Neutrophil (primary cell): ENCODE results near the gene GPR143.

Source experiments
- H3K27ac ChIP-seq: fragments of 200-600 bp; sonication (generic); 2 replicates; pipeline ENCODE4 v1.5.1; 2016; ENCODE audit warnings: mild to moderate bottlenecking, moderate library complexity
- H3K27me3 ChIP-seq: fragments of 200-600 bp; sonication (generic); 2 replicates; pipeline ENCODE4 v1.6.0; 2016; ENCODE audit warnings: mild to moderate bottlenecking
- H3K36me3 ChIP-seq: fragments of 200-600 bp; sonication (generic); 2 replicates; pipeline ENCODE4 v1.5.1; 2017
- H3K4me1 ChIP-seq, 2 experiments: fragments of 200-600 bp in 1 of 2; sonication (generic) in 1 of 2; 1 replicate in 1 of 2; 2 replicates in 1 of 2; pipeline versions ENCODE4 v1.5.1 to v1.6.1; 2013 to 2016; ENCODE audit warnings: low read depth in 1 of 2, low read length in 1 of 2, mild to moderate bottlenecking in 1 of 2, moderate library complexity in 1 of 2; ENCODE audit not compliant: control insufficient read depth in 1 of 2, insufficient read depth in 1 of 2
- H3K4me3 ChIP-seq, 2 experiments: fragments of 200-600 bp in 1 of 2; sonication (generic) in 1 of 2; 1 replicate in 1 of 2; 2 replicates in 1 of 2; pipeline ENCODE4 v1.5.1; 2013 to 2016; ENCODE audit warnings: low read depth in 1 of 2, low read length in 1 of 2, mild to moderate bottlenecking in 1 of 2, moderate library complexity in 1 of 2
- H3K9me3 ChIP-seq: fragments of 200-600 bp; sonication (generic); 2 replicates; pipeline ENCODE4 v1.5.1; 2016
- TF ChIP-seq, protein P1 (sequence below): fragments of 200-600 bp; sonication (generic); IDR thresholded peaks from 2 replicates; pipeline ENCODE4 v1.5.1; 2016; ENCODE audit warnings: antibody characterized with exemption

The GPR143 gene

DNA sequence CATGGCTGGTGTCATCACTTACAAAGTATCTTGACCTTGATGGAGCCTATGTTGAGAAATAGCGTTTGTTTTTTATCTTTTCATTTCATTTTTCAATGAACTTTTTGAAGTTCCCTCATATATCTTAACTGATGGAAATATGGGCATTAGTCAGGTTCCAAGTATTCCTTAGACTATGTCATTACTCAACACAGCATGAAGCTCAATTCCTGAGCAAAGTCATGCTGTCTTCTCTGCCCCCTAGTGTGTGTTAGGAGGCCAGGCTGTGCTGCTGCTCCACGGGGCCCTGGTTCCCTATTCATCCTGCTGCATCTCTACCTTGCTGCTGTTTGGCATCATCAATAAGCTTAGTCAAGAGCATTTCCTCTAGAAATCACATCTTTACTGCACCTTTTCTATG is 40.9 kb downstream of the GPR143 start:
- no peak overlapping the region for H3K27ac ChIP-seq
- no peaks in the 10 kb centered on the region for H3K27me3 ChIP-seq
- H3K36me3 ChIP-seq: no peaks in the 10 kb centered on the region
- no peaks in the 10 kb centered on the region for H3K4me1 ChIP-seq
- H3K4me3 ChIP-seq: no peak overlapping the region
- no peaks in the 10 kb centered on the region for H3K9me3 ChIP-seq
- TF ChIP-seq, protein P1, sequence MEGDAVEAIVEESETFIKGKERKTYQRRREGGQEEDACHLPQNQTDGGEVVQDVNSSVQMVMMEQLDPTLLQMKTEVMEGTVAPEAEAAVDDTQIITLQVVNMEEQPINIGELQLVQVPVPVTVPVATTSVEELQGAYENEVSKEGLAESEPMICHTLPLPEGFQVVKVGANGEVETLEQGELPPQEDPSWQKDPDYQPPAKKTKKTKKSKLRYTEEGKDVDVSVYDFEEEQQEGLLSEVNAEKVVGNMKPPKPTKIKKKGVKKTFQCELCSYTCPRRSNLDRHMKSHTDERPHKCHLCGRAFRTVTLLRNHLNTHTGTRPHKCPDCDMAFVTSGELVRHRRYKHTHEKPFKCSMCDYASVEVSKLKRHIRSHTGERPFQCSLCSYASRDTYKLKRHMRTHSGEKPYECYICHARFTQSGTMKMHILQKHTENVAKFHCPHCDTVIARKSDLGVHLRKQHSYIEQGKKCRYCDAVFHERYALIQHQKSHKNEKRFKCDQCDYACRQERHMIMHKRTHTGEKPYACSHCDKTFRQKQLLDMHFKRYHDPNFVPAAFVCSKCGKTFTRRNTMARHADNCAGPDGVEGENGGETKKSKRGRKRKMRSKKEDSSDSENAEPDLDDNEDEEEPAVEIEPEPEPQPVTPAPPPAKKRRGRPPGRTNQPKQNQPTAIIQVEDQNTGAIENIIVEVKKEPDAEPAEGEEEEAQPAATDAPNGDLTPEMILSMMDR: no peak

DNA sequence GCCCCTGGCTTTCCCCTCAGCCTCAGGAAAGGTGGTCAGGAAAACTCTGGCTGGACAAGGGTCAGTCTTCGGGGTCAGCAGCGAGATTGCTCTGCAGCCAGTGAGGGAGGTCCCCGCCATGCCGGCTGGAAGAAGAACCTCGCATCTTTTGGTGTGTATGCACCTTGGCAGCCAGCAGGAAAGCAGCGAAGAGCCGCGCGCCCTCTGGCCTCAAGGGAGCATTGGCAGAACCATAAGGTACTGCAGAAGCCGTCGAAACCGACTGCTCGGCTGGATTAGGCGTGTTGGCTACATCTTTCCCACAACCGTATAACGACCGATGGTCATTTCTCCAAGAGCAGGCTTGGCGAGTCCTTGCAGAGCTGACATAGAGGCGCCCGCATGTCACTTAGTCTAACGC is 48.3 kb downstream of the GPR143 start:
- H3K27me3 ChIP-seq: no peaks in the 10 kb centered on the region
- H3K4me3 ChIP-seq: no peak overlapping the region
- H3K9me3 ChIP-seq: no peaks in the 10 kb centered on the region
- TF ChIP-seq, protein P1: no peak
- H3K27ac ChIP-seq: no peak overlapping the region
- no peaks in the 10 kb centered on the region for H3K4me1 ChIP-seq
- peaks cover 47% of the 10 kb centered on the region for H3K36me3 ChIP-seq

DNA sequence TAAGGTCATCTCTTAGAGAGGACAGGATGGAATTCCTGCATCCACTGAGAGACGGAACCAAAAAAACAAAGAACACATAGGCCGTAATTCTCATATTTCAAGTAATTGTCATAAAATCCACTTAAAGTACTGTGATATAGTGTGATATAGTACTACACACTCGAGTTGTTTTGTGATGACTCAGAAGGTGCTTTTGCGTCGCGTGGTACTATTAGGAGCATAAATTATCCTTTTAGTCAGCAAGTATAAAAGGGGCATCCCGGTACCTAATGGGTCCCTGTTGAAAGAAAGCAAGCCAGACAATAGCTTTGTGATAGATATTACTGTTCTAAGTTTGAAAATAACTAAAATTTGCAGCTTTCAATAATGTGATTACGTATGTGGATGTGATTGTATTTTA is 55.3 kb downstream of the GPR143 start:
- TF ChIP-seq, protein P1: no peak
- Histone ChIP-seq H3K36me3 (peaks cover 71% of the 10 kb centered on the region), H3K27ac (no peak overlapping the region), H3K9me3 (no peaks in the 10 kb centered on the region), H3K4me3 (no peak overlapping the region), H3K4me1 (peaks cover 0 to 2% of the 10 kb centered on the region in 2 experiments), H3K27me3 (no peaks in the 10 kb centered on the region)

DNA sequence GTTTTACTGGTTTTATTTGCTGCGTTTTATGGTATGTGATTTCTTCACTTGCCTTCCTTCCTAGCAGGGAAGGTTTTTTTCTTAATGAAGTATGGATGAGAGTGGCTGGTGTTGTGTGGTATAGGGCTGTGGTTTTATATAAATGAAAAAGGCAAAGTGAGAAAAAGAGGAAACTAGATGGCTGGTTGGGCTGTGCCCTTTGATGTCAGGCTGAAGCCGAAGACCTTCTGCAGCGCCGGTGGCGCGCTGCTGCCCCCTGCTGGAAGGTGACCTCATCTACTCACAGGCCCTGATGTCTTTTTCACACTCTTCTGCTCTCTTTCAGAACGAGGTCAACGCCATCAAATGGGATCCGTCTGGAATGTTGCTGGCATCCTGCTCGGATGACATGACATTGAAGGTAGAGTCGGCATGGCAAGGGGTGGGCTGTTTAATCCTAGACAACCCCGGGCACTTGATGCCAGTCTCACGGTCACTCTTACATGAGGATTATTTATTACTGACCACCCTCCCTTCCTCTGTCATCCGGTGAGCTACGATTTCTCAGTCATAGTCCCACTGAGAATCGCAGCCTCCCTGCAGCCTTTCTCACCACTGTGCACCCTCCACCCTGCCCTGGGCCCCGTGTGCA is 56.6 kb downstream of the GPR143 start:
- TF ChIP-seq, protein P1: peak; percentile 57
- no peaks in the 10 kb centered on the region for H3K27me3 ChIP-seq
- H3K27ac ChIP-seq: no peak overlapping the region
- peaks cover 0 to 2% of the 10 kb centered on the region in 2 experiments for H3K4me1 ChIP-seq
- H3K4me3 ChIP-seq: no peak overlapping the region
- peaks cover 62% of the 10 kb centered on the region for H3K36me3 ChIP-seq
- H3K9me3 ChIP-seq: no peaks in the 10 kb centered on the region

DNA sequence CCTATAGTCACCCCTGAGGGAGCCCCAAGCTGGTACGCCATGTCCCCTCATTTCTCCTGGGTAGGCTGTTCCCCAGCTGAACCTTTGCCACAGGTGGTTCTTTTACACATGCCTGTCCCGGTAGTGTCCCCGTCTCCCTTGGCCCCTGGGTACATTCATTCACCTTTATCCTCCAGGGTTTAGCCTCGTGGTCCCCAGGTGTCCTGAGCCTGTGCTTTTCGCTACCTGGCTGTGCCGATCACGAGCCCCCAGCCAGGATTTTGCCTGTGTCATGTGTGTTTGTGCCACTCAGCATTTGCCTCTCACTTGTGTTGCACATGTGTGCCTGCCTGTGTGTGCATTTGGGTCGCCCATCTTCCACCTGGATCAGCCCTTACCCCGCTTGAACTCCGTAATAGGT is 57.6 kb downstream of the GPR143 start:
- peaks cover 55% of the 10 kb centered on the region for H3K36me3 ChIP-seq
- H3K27ac ChIP-seq: no peak overlapping the region
- H3K27me3 ChIP-seq: no peaks in the 10 kb centered on the region
- TF ChIP-seq, protein P1: no peak
- peaks cover 0 to 2% of the 10 kb centered on the region in 2 experiments for H3K4me1 ChIP-seq
- H3K4me3 ChIP-seq: no peak overlapping the region
- no peaks in the 10 kb centered on the region for H3K9me3 ChIP-seq
